ENCODE measurements around the gene NDUFC2.
"Not testable (repeated sequence)": the region's sequence is repeated elsewhere in the genome, so short reads cannot be mapped to it uniquely, and the experiment has no call there.

Gene NDUFC2

GRCh38 chr11:78078218-78079167 lies 1.2 kb downstream of the NDUFC2 start:
- DNase-seq = no peak

- not testable (repeated sequence) for DNase-seq
Measured at GRCh38 chr11:78077592-78077991, 2.1 kb downstream of the NDUFC2 start.

- DNase-seq = no peak
Measured at GRCh38 chr11:78076733-78077403, 2.8 kb downstream of the NDUFC2 start.

- DNase-seq = no peak
Measured at GRCh38 chr11:78074756-78075155, 4.9 kb downstream of the NDUFC2 start.

- no peak for DNase-seq
Measured at GRCh38 chr11:78072455-78072854, 7.2 kb downstream of the NDUFC2 start.

- no peak for DNase-seq
Measured at GRCh38 chr11:78071717-78072116, 7.9 kb downstream of the NDUFC2 start.

GRCh38 chr11:78070621-78071020 lies 9.0 kb downstream of the NDUFC2 start:
- no peak for DNase-seq

- no peak for DNase-seq
Measured at GRCh38 chr11:78069465-78069864, 10.2 kb downstream of the NDUFC2 start.

GRCh38 chr11:78067704-78068103 lies 12.0 kb downstream of the NDUFC2 start:
- no peak for DNase-seq

- DNase-seq = no peak
Measured at GRCh38 chr11:78066471-78066870, 13.2 kb downstream of the NDUFC2 start.

- DNase-seq = no peak
Measured at GRCh38 chr11:78065203-78065602, 14.5 kb downstream of the NDUFC2 start.

- no peak for DNase-seq
Measured at GRCh38 chr11:78063440-78064181, 16.1 kb downstream of the NDUFC2 start, which contains the start of gene THRSP. Gene THRSP, plus strand, starts transcription at chr11:78063861. Its CDS starts 21 bp downstream, at chr11:78063882.

GRCh38 chr11:78062671-78063070 lies 17.0 kb downstream of the NDUFC2 start:
- DNase-seq = no peak

GRCh38 chr11:78061921-78062311 lies 17.7 kb downstream of the NDUFC2 start:
- DNase-seq = no peak

GRCh38 chr11:78061088-78061920 lies 18.4 kb downstream of the NDUFC2 start:
- DNase-seq = no peak

GRCh38 chr11:78060533-78060932 lies 19.1 kb downstream of the NDUFC2 start:
- DNase-seq = no peak

- DNase-seq = not testable (repeated sequence)
Measured at GRCh38 chr11:78059749-78060328, 19.8 kb downstream of the NDUFC2 start.

- DNase-seq = no peak
Measured at GRCh38 chr11:78057462-78058055, 22.1 kb downstream of the NDUFC2 start.

GRCh38 chr11:78056093-78056492 lies 23.6 kb downstream of the NDUFC2 start:
- DNase-seq = no peak

GRCh38 chr11:78054971-78055370 lies 24.7 kb downstream of the NDUFC2 start:
- no peak for DNase-seq

Data from eye (tissue), 1 donor.